DMS153 treated with DMSO at 0.1 percent for 48 hours (cell line): ENCODE measurements around the gene TARS3.
A peak's percentile ranks its signal among the peaks of the same experiment; 100 is the strongest.
"Not testable (repeated sequence)": the region's sequence is repeated elsewhere in the genome, so short reads cannot be mapped to it uniquely, and the experiment has no call there.

Experiments used
- DNase-seq: peaks from one replicate; lab custom pipeline; 2025; ENCODE audit not compliant: unreplicated experiment; lab: John Stamatoyannopoulos, UW

TARS3 gene

GRCh38 chr15:101657171-101657570 lies 67.1 kb downstream of the TARS3 start:
- no peak for DNase-seq

GRCh38 chr15:101654624-101655337 lies 69.5 kb downstream of the TARS3 start:
- DNase-seq, result not testable (repeated sequence)

GRCh38 chr15:101654171-101654570 lies 70.1 kb downstream of the TARS3 start:
- DNase-seq, result no peak

GRCh38 chr15:101652786-101653430 lies 71.4 kb downstream of the TARS3 start:
- DNase-seq, result no peak

GRCh38 chr15:101652098-101652785 lies 72.0 kb downstream of the TARS3 start, which contains the start of gene TM2D3:
TSS of gene TM2D3 (minus strand) at chr15:101652381. CDS start at chr15:101652361, 20 bp downstream.
- DNase-seq, result peak; percentile 62

- no peak for DNase-seq
Observed at GRCh38 chr15:101651554-101652097, 72.6 kb downstream of the TARS3 start.

- no peak for DNase-seq
Observed at GRCh38 chr15:101650145-101650544, 74.1 kb downstream of the TARS3 start.

- no peak for DNase-seq
Observed at GRCh38 chr15:101648356-101648755, 75.9 kb downstream of the TARS3 start.

GRCh38 chr15:101647251-101647650 lies 77.0 kb downstream of the TARS3 start:
- no peak for DNase-seq

- no peak for DNase-seq
Observed at GRCh38 chr15:101646672-101647071, 77.6 kb downstream of the TARS3 start.

- no peak for DNase-seq
Observed at GRCh38 chr15:101642361-101642760, 81.9 kb downstream of the TARS3 start.

GRCh38 chr15:101641894-101642293 lies 82.4 kb downstream of the TARS3 start:
- no peak for DNase-seq

GRCh38 chr15:101641129-101641764 lies 83.0 kb downstream of the TARS3 start:
- no peak for DNase-seq

GRCh38 chr15:101639667-101640066 lies 84.6 kb downstream of the TARS3 start:
- no peak for DNase-seq

GRCh38 chr15:101637919-101638318 lies 86.4 kb downstream of the TARS3 start:
- DNase-seq, result no peak

GRCh38 chr15:101637516-101637915 lies 86.8 kb downstream of the TARS3 start:
- no peak for DNase-seq

GRCh38 chr15:101637038-101637437 lies 87.2 kb downstream of the TARS3 start:
- no peak for DNase-seq

- DNase-seq, result no peak
Observed at GRCh38 chr15:101635944-101636727, 88.1 kb downstream of the TARS3 start.

- DNase-seq, result no peak
Observed at GRCh38 chr15:101633356-101633755, 90.9 kb downstream of the TARS3 start.

GRCh38 chr15:101626729-101627128 lies 97.5 kb downstream of the TARS3 start:
- not testable (repeated sequence) for DNase-seq
